Choroid plexus epithelial cell (primary cell): ENCODE results near the gene ASAP3.
"Not testable (repeated sequence)": the region's sequence is repeated elsewhere in the genome, so short reads cannot be mapped to it uniquely, and the experiment has no call there.

Experiments used
- DNase-seq: peaks from one replicate; pipeline ENCODE4 v3.0.0-alpha.2; 2010; ENCODE audit warnings: low read depth
- H3K4me3 ChIP-seq: 2 replicates; pipeline ENCODE4 v1.5.1; 2011; ENCODE audit warnings: low read depth, mild to moderate bottlenecking, control low read depth, low read length, moderate library complexity
- TF ChIP-seq, protein P1 (sequence below): conservative IDR thresholded peaks from 2 replicates; pipeline ENCODE4 v1.5.1; 2011; ENCODE audit warnings: low read depth, mild to moderate bottlenecking, control low read depth, inconsistent platforms, low read length, moderate library complexity

The ASAP3 gene

DNA sequence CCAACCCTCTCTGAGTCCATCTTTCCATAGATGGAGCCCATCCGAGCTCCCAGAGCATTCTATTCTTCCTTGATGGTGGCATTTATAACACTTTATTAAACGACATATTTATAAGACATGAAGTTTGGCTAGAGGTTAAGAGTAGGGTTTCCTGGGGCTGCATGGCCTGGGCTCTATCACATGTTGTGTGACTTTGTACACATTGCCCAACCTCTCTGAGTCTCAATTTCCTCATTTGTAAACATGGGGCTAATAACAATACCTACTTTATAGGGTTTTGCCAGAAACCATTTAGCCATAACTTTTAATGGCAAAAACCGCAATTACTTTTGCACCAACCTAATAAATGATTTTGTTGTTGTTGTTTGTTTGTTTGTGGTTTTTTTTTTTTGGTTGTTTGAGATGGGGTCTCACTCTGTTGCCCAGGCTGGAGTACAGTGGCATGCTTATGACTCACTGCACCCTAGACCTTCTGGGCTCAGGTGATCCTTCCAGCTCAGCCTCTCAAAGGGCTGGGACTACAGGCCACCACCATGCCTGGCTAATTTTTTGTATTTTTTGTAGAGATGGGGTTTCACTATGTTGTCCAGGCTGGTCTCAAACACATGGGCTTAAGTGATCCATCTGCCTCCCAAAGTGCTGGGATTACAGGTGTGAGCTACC, 13.9 kb upstream of the ASAP3 start:
- no peak for DNase-seq
- TF ChIP-seq, protein P1, sequence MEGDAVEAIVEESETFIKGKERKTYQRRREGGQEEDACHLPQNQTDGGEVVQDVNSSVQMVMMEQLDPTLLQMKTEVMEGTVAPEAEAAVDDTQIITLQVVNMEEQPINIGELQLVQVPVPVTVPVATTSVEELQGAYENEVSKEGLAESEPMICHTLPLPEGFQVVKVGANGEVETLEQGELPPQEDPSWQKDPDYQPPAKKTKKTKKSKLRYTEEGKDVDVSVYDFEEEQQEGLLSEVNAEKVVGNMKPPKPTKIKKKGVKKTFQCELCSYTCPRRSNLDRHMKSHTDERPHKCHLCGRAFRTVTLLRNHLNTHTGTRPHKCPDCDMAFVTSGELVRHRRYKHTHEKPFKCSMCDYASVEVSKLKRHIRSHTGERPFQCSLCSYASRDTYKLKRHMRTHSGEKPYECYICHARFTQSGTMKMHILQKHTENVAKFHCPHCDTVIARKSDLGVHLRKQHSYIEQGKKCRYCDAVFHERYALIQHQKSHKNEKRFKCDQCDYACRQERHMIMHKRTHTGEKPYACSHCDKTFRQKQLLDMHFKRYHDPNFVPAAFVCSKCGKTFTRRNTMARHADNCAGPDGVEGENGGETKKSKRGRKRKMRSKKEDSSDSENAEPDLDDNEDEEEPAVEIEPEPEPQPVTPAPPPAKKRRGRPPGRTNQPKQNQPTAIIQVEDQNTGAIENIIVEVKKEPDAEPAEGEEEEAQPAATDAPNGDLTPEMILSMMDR = no peak

DNA sequence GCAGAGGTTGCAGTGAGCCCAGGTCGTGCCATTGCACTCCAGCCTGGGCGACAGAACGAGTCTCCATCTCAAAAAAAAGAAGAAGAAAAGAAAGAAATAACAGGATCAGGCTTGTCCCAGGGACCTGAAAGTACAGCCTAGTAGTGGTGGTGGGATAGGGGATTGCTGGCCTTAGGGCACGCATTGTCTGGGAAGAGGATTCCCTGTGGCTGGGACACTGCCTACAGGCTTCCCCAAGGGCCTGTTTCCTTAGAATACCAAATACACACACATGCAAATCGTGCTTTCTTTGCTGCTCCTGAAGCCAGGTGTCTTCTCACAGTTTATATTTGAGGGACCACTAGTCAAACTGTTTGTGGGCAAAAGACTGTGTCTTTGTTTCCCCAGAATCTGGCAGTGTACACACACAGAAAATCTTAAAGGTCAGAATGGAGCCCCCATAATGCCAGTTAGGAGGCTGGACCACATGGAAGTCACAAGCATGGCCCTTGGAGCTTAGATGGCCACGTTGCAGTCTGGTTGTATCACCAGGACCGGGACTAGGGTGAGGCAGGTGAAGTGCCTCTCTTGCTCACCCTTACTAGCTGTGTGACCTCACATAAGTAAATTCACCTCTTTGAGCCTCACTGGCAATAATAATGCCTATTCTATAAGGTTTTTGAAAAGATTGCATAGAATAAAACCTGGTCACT, 12.7 kb upstream of the ASAP3 start:
- no peak for DNase-seq
- TF ChIP-seq, protein P1 = no peak
- no peak overlapping the region for H3K4me3 ChIP-seq

More for the DNA sequence above, 13.9 kb upstream of the ASAP3 start:
- H3K4me3 ChIP-seq = no peak overlapping the region

DNA sequence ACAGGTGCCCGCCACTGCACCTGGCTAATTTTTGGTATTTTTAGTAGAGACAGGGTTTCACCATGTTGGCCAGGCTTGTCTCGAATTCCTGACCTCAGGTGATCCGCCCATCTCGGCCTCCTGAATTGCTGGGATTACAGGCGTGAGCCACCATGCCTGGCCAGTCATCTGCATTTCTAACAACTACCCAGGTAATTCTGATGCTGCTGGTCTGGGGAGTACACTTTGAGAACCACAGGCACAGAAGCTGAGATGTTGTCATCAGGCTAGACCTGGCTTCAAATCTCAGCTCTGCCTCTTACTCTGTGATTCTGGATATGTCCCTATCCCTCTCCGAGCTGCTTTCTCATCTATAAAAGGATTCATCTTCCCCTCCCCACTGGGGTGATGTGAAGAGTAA, 10.9 kb upstream of the ASAP3 start:
- not testable (repeated sequence) for DNase-seq, H3K4me3 ChIP-seq

DNA sequence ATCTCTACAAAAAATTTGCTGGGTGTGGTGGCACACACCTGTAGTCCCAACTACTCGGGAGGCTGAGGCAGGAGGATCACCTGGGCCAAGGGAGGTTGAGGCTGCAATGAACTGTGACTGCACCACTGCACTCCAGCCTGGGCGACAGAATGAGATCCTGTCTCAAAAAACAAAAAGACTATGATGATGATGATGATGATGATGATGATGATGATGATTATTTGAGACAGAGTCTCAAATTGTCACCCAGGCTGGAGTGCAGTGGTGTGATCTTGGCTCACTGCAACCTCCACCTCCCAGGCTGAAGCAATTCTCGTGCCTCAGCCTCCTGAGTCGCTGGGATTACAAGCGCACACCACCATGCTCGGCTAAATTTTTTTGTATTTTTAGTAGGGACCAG, 8.8 kb upstream of the ASAP3 start:
- DNase-seq, H3K4me3 ChIP-seq: not testable (repeated sequence)

DNA sequence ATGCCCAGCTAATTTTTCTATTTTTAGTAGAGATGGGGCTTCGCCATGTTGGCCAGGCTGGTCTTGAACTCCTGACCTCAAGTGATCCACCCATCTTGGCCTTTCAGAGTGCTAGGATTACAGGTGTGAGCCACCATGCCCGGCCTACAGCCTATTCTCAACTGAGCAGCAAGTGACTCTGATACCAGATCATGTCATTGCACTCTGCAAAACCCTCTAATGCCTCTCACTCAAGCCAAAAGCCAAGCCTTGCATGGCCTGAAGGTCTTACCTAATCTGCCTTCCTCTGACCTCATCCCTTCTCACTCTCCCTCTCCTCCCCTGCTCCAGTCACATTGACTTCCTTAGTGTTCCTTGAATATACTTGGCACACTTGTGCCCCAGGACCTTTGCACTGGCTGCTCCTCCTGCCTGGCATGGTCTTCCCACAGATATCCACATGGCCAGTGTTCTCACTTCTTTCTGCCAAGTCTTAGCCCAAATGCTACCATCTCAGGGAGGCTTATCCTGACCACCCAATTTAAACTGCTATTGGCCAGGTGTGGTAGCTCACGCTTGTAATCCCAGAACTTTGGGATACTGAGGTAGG, 8.2 kb upstream of the ASAP3 start:
- DNase-seq = no peak
- H3K4me3 ChIP-seq = no peak overlapping the region
- TF ChIP-seq, protein P1 = no peak

DNA sequence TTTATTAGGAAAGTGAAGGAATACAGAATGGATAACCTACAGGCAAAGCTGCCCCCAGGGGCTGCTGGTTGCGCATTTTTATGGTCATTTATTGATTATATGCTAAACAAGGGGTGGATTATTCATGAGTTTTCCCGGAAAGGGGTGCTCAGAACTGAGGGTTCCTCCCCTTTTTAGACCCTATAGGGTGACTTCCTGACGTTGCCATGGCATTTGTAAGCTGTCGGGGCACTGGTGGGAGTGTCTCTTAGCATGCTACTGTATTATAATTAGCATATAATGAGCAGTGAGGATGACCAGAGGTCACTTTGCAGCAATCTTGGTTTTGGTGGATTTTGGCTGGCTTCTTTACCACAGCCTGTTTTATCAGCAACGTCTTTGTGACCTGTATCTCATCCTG, 5.9 kb upstream of the ASAP3 start:
- TF ChIP-seq, protein P1 = no peak
- no peak for DNase-seq
- H3K4me3 ChIP-seq = no peak overlapping the region

DNA sequence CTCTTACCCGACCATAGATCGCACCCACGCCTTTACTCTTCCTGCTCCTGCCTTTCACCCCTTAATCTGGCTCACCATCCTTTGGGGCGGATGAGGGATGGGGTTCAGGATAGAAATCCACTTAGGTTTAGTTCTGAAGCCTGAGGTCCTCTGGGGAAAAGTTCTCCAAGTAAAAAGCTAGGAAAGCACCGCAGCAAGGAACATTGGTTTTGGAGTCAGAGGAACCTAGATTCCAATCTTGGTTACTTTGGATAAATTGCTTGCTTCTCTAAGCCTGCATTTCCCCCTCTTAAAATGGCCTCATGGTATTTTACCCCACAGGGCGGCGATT, 988 bp upstream of the ASAP3 start:
- no peak overlapping the region for H3K4me3 ChIP-seq
- no peak for DNase-seq
- TF ChIP-seq, protein P1 = no peak

DNA sequence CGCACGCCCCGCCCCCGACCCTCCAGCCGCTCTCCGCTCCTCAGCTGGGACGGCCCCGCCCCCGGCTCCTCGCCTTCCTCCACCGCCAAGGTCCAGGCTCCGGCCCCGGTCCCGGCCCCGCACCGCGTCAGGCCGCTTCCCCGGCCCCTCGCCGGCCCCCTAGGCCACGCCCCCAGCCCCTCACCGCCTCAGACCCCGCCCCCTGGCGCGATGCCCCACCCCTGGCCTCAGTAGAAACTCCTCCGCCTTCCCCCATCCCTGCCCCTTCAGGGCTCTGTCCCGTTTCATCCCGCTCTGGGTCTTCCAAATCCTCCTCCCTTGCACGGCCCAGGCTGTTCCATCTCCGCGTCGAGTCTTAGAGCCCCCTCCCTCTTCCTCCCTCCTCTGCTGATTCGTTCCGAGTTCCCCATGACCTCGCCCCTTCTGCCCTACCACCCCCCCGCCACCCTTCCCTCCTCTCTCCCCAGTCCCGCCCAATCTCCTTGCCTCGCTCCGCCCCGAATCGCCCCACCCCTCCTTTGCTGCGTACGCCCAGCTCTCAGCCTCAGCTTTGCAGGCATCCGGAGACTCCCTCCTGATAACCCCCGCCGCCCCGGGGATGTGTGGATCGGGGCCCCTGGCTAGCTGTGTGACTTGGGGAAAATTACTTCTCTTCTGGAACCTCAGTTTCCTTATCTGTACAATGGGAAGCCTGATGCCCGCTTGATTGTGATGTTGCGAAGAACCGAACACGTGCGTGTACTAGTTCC, 448 bp upstream of the ASAP3 start:
- DNase-seq = peak; percentile 90
- peak overlapping the region; percentile 62 for H3K4me3 ChIP-seq
- TF ChIP-seq, protein P1 = no peak
